GM18858 (cell line): Measurements from ENCODE around the gene GP1BA.

Source experiments
- ATAC-seq: cut with Tn5 transposase; IDR thresholded peaks from one replicate; pipeline ENCODE4 v1.9.1; 2021; ENCODE audit not compliant: unreplicated experiment

Gene GP1BA

GRCh38 chr17:4931963-4932362 lies at the start of gene GP1BA:
Gene GP1BA (plus strand): TSS chr17:4932277. CDS start chr17:4932605, 328 bp downstream.
- ATAC-seq, result no peak

- no peak for ATAC-seq
These were observed 47.6 kb upstream of the GP1BA start for GRCh38 chr17:4884489-4884888.

- ATAC-seq, result no peak
These were observed 45.2 kb upstream of the GP1BA start for GRCh38 chr17:4886830-4887229.

GRCh38 chr17:4887581-4887980 lies 44.5 kb upstream of the GP1BA start:
- ATAC-seq, result no peak

GRCh38 chr17:4891411-4892410 lies 40.4 kb upstream of the GP1BA start:
- ATAC-seq, result no peak

GRCh38 chr17:4892499-4893221 lies 39.4 kb upstream of the GP1BA start:
- ATAC-seq, result no peak

GRCh38 chr17:4893272-4893671 lies 38.8 kb upstream of the GP1BA start:
- ATAC-seq, result no peak

GRCh38 chr17:4893721-4894560 lies 38.1 kb upstream of the GP1BA start:
- no peak for ATAC-seq

GRCh38 chr17:4895121-4895520 lies 37.0 kb upstream of the GP1BA start:
- ATAC-seq, result no peak

- no peak for ATAC-seq
These were observed 36.3 kb upstream of the GP1BA start for GRCh38 chr17:4895657-4896331.

- ATAC-seq, result no peak
These were observed 35.5 kb upstream of the GP1BA start for GRCh38 chr17:4896332-4897197.

GRCh38 chr17:4897198-4897687 lies 34.8 kb upstream of the GP1BA start:
- no peak for ATAC-seq

- ATAC-seq, result no peak
These were observed 34.3 kb upstream of the GP1BA start for GRCh38 chr17:4897785-4898184.

- ATAC-seq, result no peak
These were observed 33.7 kb upstream of the GP1BA start for GRCh38 chr17:4898351-4898750.

- no peak for ATAC-seq
These were observed 33.1 kb upstream of the GP1BA start for GRCh38 chr17:4898927-4899326.

- no peak for ATAC-seq
These were observed 32.5 kb upstream of the GP1BA start, which contains the start of gene C17orf107 for GRCh38 chr17:4899341-4900230. Gene C17orf107 (plus strand): TSS chr17:4899536. CDS start chr17:4899763, 227 bp downstream.

- ATAC-seq, result no peak
These were observed 31.6 kb upstream of the GP1BA start for GRCh38 chr17:4900231-4901107.
